ENCODE data around the gene ENPP3. TPM values are rescaled to one million over a fixed set of nuclear protein-coding genes. Genes with fewer than 3 reads are reported as not detected.

ENPP3 gene
- polyA plus RNA-seq, 1 of the 3 experiments (the other 2 are of a cell fraction) = not detected

DNA sequence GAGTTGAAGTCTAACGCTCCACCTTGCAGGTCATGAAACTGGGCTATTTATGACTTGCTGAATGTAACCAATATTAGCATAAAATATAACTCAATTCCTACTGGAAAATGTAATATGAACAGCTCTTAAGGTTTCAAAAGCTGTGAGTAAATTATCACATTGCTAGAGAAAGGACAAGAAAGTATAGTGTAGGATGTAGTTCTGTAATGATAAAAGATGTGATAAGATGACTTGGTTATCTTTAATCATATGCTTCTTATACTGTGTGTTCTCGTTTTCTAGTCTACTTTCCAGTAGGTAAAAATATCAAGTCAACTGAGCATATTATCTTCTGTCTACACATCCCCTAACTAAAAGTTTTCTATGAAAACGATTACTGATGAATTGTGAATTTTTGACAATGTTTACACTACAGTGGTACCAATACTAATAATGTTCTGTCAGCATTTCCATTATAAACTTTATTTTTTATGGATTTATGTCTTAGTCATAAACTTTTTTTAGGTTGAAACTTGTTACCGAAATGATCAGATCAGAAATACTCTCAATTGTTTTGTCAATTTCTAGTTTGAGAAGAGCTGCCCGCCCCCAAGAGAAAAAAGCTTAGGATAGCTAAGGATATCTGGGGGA, 23.7 kb upstream of the ENPP3 start:
- Histone ChIP-seq H3K27ac (ENCODE audit: low read depth in 2 of 2, low read length in 1 of 2) (no peak overlapping the region), H4K20me1 (ENCODE audit: insufficient read depth) (no peaks in the 10 kb centered on the region), H3K9me2 (no peaks in the 10 kb centered on the region), H3K27me3 (ENCODE audit: insufficient read depth) (no peaks in the 10 kb centered on the region), H2AFZ (ENCODE audit: low read depth) (no peak overlapping the region), H3K4me1 (ENCODE audit: control insufficient read depth in 1 of 2, insufficient read depth in 2 of 2, low read depth in 1 of 2, low read length in 1 of 2) (no peaks in the 10 kb centered on the region), H3K36me3 (replicated peaks in 1 of 2; ENCODE audit: control insufficient read depth in 1 of 2, insufficient read depth in 2 of 2, low read length in 1 of 2) (peaks cover 73 to 84% of the 10 kb centered on the region in 2 experiments), H3K9me3 (no peaks in the 10 kb centered on the region), H3K4me3 (ENCODE audit: low read depth in 2 of 2, low read length in 1 of 2) (no peak overlapping the region), H3K9ac (no peak overlapping the region), H3K79me2 (ENCODE audit: insufficient read depth) (no peaks in the 10 kb centered on the region), H3K4me2 (no peak overlapping the region), H3F3A (replicated peaks; ENCODE audit: insufficient read depth) (no peaks in the 10 kb centered on the region)
- 89% methylated on average over 5 of the region's 5 CpGs for whole genome bisulfite sequencing (ENCODE audit: low lambda C conversion rate)
- ChIA-PET CTCF (interaction anchor here (1.0 to 9.2 kb wide), 3 partner anchors 10 to 26 kb away, joined by 3 to 60 read pairs (median 4); partner anchors contain the start of gene MED23), POLR2A (no interaction called here)
- no peak for DNase-seq
- TF ChIP-seq MXI1 (IDR thresholded peaks at IDR 0.05; ENCODE audit: low read depth, low read length) (no peak), SMC3 (IDR thresholded peaks at IDR 0.05; ENCODE audit: low read depth, low read length) (no peak), RXRA (IDR thresholded peaks at IDR 0.05; ENCODE audit: borderline replicate concordance, low read depth) (no peak), NFIC (IDR thresholded peaks at IDR 0.05; ENCODE audit: borderline replicate concordance) (no peak), POLR2AphosphoS5 (IDR thresholded peaks at IDR 0.05; ENCODE audit: low read depth, low read length) (no peak), YY1 (IDR thresholded peaks at IDR 0.05; ENCODE audit: low read depth) (no peak), RAD21 (IDR thresholded peaks at IDR 0.05; ENCODE audit: low read length) (no peak), FOXM1 (IDR thresholded peaks at IDR 0.05; ENCODE audit: low read depth) (no peak), CHD2 (IDR thresholded peaks at IDR 0.05; ENCODE audit: low read length, partially characterized antibody) (no peak), EZH2phosphoT487 (IDR thresholded peaks at IDR 0.05; ENCODE audit: borderline replicate concordance, low read depth) (no peak)
- TF ChIP-seq, protein P1, sequence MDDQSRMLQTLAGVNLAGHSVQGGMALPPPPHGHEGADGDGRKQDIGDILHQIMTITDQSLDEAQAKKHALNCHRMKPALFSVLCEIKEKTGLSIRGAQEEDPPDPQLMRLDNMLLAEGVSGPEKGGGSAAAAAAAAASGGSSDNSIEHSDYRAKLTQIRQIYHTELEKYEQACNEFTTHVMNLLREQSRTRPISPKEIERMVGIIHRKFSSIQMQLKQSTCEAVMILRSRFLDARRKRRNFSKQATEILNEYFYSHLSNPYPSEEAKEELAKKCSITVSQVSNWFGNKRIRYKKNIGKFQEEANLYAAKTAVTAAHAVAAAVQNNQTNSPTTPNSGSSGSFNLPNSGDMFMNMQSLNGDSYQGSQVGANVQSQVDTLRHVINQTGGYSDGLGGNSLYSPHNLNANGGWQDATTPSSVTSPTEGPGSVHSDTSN (IDR thresholded peaks at IDR 0.05) = no peak
- TF ChIP-seq, protein P2, sequence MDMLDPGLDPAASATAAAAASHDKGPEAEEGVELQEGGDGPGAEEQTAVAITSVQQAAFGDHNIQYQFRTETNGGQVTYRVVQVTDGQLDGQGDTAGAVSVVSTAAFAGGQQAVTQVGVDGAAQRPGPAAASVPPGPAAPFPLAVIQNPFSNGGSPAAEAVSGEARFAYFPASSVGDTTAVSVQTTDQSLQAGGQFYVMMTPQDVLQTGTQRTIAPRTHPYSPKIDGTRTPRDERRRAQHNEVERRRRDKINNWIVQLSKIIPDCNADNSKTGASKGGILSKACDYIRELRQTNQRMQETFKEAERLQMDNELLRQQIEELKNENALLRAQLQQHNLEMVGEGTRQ (IDR thresholded peaks at IDR 0.05; ENCODE audit: borderline replicate concordance, low read depth, low read length) = no peak
- TF ChIP-seq, protein P3, sequence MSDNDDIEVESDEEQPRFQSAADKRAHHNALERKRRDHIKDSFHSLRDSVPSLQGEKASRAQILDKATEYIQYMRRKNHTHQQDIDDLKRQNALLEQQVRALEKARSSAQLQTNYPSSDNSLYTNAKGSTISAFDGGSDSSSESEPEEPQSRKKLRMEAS (IDR thresholded peaks at IDR 0.05; ENCODE audit: low read depth) = no peak

DNA sequence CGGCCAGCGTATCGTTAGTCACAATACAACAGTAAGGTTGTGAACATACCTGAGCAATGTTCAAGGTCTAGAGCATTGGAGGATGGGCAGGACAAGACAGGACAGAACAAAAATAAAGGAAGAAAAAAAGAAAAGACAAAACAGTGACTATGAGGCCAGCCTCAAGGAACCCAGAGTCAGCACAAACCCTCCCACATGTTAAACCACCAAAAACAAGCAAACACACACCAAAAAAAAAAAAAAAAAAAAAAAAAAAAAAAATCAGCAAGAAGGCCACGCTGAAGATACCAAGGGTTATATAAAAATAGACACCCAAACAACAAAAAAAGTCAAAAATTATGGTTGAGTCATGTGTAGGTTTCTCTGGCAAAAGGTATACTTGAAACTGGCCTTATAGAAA, 21.8 kb upstream of the ENPP3 start:
- no peaks in the 10 kb centered on the region for H3K9me2 ChIP-seq
- POLR2A ChIA-PET = no interaction called here
- no peaks in the 10 kb centered on the region for H3F3A ChIP-seq (replicated peaks; ENCODE audit: insufficient read depth)
- WGBS (ENCODE audit: low lambda C conversion rate) = 96% methylated on average over 4 of the region's 4 CpGs
- CTCF ChIA-PET = interaction anchor here (0.9 to 9.2 kb wide), 2 partner anchors 13 to 96 kb away, joined by 3 to 60 read pairs; partner anchors contain the start of gene MED23
- H3K79me2 ChIP-seq (ENCODE audit: insufficient read depth) = no peaks in the 10 kb centered on the region
- H3K4me2 ChIP-seq = no peak overlapping the region
- TF ChIP-seq, protein P4, sequence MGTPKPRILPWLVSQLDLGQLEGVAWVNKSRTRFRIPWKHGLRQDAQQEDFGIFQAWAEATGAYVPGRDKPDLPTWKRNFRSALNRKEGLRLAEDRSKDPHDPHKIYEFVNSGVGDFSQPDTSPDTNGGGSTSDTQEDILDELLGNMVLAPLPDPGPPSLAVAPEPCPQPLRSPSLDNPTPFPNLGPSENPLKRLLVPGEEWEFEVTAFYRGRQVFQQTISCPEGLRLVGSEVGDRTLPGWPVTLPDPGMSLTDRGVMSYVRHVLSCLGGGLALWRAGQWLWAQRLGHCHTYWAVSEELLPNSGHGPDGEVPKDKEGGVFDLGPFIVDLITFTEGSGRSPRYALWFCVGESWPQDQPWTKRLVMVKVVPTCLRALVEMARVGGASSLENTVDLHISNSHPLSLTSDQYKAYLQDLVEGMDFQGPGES (IDR thresholded peaks at IDR 0.05; ENCODE audit: low read depth, low read length) = no peak
- TF ChIP-seq, protein P5, sequence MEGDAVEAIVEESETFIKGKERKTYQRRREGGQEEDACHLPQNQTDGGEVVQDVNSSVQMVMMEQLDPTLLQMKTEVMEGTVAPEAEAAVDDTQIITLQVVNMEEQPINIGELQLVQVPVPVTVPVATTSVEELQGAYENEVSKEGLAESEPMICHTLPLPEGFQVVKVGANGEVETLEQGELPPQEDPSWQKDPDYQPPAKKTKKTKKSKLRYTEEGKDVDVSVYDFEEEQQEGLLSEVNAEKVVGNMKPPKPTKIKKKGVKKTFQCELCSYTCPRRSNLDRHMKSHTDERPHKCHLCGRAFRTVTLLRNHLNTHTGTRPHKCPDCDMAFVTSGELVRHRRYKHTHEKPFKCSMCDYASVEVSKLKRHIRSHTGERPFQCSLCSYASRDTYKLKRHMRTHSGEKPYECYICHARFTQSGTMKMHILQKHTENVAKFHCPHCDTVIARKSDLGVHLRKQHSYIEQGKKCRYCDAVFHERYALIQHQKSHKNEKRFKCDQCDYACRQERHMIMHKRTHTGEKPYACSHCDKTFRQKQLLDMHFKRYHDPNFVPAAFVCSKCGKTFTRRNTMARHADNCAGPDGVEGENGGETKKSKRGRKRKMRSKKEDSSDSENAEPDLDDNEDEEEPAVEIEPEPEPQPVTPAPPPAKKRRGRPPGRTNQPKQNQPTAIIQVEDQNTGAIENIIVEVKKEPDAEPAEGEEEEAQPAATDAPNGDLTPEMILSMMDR (IDR thresholded peaks at IDR 0.05) = no peak
- TF ChIP-seq EP300 (IDR thresholded peaks at IDR 0.05; ENCODE audit: borderline replicate concordance in 1 of 2, low read depth in 1 of 2, low read length in 1 of 2) (no peak), FOXM1 (IDR thresholded peaks at IDR 0.05; ENCODE audit: low read depth) (no peak), FOXJ3 (CRISPR knock-in tag; IDR thresholded peaks at IDR 0.05) (no peak), YY1 (IDR thresholded peaks at IDR 0.05; ENCODE audit: low read depth) (no peak)
- TF ChIP-seq, protein P3 (IDR thresholded peaks at IDR 0.05; ENCODE audit: low read depth) = no peak
- TF ChIP-seq, protein P2 (IDR thresholded peaks at IDR 0.05; ENCODE audit: borderline replicate concordance, low read depth, low read length) = no peak
- no peak overlapping the region for H2AFZ ChIP-seq (ENCODE audit: low read depth)
- no peaks in the 10 kb centered on the region for H3K27me3 ChIP-seq (ENCODE audit: insufficient read depth)
- no peak overlapping the region for H3K4me3 ChIP-seq (ENCODE audit: low read depth in 2 of 2, low read length in 1 of 2)
- H3K27ac ChIP-seq (ENCODE audit: low read depth in 2 of 2, low read length in 1 of 2) = no peak overlapping the region
- H4K20me1 ChIP-seq (ENCODE audit: insufficient read depth) = no peaks in the 10 kb centered on the region
- H3K36me3 ChIP-seq (replicated peaks in 1 of 2; ENCODE audit: control insufficient read depth in 1 of 2, insufficient read depth in 2 of 2, low read length in 1 of 2) = peaks cover 85 to 89% of the 10 kb centered on the region in 2 experiments
- H3K9ac ChIP-seq = no peak overlapping the region
- DNase-seq = no peak
- no peaks in the 10 kb centered on the region for H3K4me1 ChIP-seq (ENCODE audit: control insufficient read depth in 1 of 2, insufficient read depth in 2 of 2, low read depth in 1 of 2, low read length in 1 of 2)
- no peaks in the 10 kb centered on the region for H3K9me3 ChIP-seq
